K562 (cell line): ENCODE data around the gene COX5A. TPM values are rescaled to one million over a fixed set of nuclear protein-coding genes. Genes with fewer than 3 reads are reported as not detected.

Source experiments
- E2F3 ChIP-seq: fragments of 250-450 bp; sonication (Bioruptor Pico); IDR thresholded peaks from 2 replicates; pipeline ENCODE4 v1.4.0; 2020; ENCODE audit warnings: mild to moderate bottlenecking
- KLF13 ChIP-seq: fragments of 450-650 bp; IDR thresholded peaks from 2 replicates; pipeline ENCODE4 v1.6.1; 2016; ENCODE audit warnings: missing genetic modification characterization, low read depth, mild to moderate bottlenecking, missing compliant biosample characterization, moderate library complexity, borderline replicate concordance
- SMAD4 ChIP-seq: fragments of 250-450 bp; sonication (Bioruptor Pico); conservative IDR thresholded peaks from 2 replicates; pipeline ENCODE4 v1.8.0; 2021; ENCODE audit warnings: inconsistent platforms, mild to moderate bottlenecking, moderate library complexity
- SPI1 ChIP-seq: IDR thresholded peaks from 2 replicates; pipeline ENCODE4 v1.6.1; 2011; ENCODE audit warnings: low read depth, low read length, control low read depth, borderline replicate concordance
- TCF7 ChIP-seq: sonication (generic); IDR thresholded peaks from 2 replicates; pipeline ENCODE4 v1.6.1; 2016; ENCODE audit warnings: antibody characterized with exemption, borderline replicate concordance
- ZBTB7A ChIP-seq: IDR thresholded peaks from 2 replicates; pipeline ENCODE4 v1.6.1; 2011; ENCODE audit warnings: low read depth, mild to moderate bottlenecking, low read length, moderate library complexity, borderline replicate concordance; ENCODE audit not compliant: control insufficient read depth
- ZKSCAN3 ChIP-seq: fragments of 250-450 bp; sonication (Bioruptor Pico); IDR thresholded peaks from 2 replicates; pipeline ENCODE4 v1.4.0; 2020
- polyA plus RNA-seq, 8 experiments: library from polyadenylated mRNA; depleted of rRNA in 4 of 8; stranded (reverse) in 5 of 8; unstranded in 3 of 8; fragments of >200 nt; fragmentation: Nextera tagmentation in 2 of 8; fragmentation: Illumina TruSeq in 1 of 8; extraction: Ambion mirVana in 2 of 8; extraction: Trizol in 1 of 8; gene quantifications; 2 replicates each; pipeline versions ENCODE4 v1.2.1 to v1.2.3, GENCODE V29; 2011 to 2014; ENCODE audit warnings: inconsistent platforms in 1 of 8, missing spikeins in 1 of 8
- total RNA-seq, 7 experiments: library from RNA; depleted of rRNA in 6 of 7; stranded (reverse); fragments of >200 nt in 6 of 7; fragmentation: Illumina TruSeq in 2 of 7; extraction: Trizol in 2 of 7; gene quantifications; 2 replicates each; pipeline versions ENCODE4 v1.2.1 to v1.2.3, GENCODE V29; 2011 to 2021; ENCODE audit warnings: low replicate concordance in 1 of 7
- TF ChIP-seq, protein P1 (sequence below): sonication (generic); formaldehyde crosslinking; IDR thresholded peaks from 2 replicates; pipeline ENCODE4 v1.8.1; 2023; ENCODE audit warnings: mild to moderate bottlenecking, missing genetic modification reagents
- TF ChIP-seq, protein P2 (sequence below): sonication (generic); formaldehyde crosslinking; IDR thresholded peaks from 2 replicates; pipeline ENCODE4 v1.8.0; 2022; ENCODE audit warnings: mild to moderate bottlenecking, low read depth, missing genetic modification reagents
- TF ChIP-seq, protein P3 (sequence below): fragments of 200-600 bp; sonication (generic); IDR thresholded peaks from one replicate; pipeline ENCODE4 v1.6.1; 2012; ENCODE audit warnings: mild to moderate bottlenecking, low read depth, low read length, inconsistent platforms
- TF ChIP-seq, protein P4 (sequence below): fragments of 450-650 bp; IDR thresholded peaks from 2 replicates; pipeline ENCODE4 v1.6.1; 2016; ENCODE audit warnings: low read depth, mild to moderate bottlenecking, moderate library complexity

Gene COX5A
- total and polyA plus RNA-seq, 9 of the 15 experiments (the other 6 are each of a cell fraction or from before 2014, with no cell fraction given), result 86.8 to 553 (median 371) TPM

DNA sequence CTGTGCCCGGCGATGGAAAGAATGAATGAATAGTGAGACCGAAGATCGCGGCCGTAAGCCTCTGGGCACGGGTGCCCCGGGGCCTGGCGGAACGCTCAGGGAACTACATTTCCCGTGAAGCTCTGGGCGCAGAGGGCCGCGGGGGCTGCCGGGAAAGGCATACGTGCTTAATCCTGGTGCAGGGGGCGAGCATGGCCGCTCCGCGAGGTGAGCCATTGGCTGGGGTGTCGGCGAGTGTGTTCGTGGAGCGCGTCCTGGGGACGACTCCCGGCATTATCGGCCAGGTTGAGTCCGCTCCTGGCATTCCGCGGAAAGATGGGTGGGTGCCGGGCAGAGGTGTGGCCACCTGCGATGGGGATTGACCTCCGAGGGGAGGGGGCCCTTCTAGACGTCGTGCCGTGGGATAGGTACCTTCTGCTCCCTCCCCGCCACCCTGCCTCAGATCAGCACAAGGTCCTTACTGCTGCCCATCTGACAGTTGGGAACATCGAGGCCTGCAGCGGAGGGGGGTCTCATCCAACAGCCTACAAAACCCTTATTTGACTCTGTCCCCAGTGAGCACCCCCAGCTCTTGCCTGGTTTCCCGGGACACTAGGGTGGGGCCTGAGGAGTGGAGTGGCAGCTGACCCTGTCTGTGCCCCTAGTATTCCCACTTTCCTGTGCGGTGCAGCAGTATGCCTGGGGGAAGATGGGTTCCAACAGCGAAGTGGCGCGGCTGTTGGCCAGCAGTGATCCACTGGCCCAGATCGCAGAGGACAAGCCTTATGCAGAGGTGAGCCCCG is 47.8 kb downstream of the COX5A start, which contains the start of gene MPI (continued):
- TF ChIP-seq, protein P1, sequence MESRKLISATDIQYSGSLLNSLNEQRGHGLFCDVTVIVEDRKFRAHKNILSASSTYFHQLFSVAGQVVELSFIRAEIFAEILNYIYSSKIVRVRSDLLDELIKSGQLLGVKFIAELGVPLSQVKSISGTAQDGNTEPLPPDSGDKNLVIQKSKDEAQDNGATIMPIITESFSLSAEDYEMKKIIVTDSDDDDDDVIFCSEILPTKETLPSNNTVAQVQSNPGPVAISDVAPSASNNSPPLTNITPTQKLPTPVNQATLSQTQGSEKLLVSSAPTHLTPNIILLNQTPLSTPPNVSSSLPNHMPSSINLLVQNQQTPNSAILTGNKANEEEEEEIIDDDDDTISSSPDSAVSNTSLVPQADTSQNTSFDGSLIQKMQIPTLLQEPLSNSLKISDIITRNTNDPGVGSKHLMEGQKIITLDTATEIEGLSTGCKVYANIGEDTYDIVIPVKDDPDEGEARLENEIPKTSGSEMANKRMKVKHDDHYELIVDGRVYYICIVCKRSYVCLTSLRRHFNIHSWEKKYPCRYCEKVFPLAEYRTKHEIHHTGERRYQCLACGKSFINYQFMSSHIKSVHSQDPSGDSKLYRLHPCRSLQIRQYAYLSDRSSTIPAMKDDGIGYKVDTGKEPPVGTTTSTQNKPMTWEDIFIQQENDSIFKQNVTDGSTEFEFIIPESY (CRISPR knock-in tag), result no peak
- no peak for TF ChIP-seq SMAD4
- TF ChIP-seq SPI1, result no peak
- TF ChIP-seq E2F3 (CRISPR knock-in tag), result no peak
- no peak for TF ChIP-seq KLF13
- peak; percentile 62; the same call in 1 of the 2 replicates for TF ChIP-seq ZBTB7A
- TF ChIP-seq ZKSCAN3 (CRISPR knock-in tag), result no peak
- TF ChIP-seq, protein P2, sequence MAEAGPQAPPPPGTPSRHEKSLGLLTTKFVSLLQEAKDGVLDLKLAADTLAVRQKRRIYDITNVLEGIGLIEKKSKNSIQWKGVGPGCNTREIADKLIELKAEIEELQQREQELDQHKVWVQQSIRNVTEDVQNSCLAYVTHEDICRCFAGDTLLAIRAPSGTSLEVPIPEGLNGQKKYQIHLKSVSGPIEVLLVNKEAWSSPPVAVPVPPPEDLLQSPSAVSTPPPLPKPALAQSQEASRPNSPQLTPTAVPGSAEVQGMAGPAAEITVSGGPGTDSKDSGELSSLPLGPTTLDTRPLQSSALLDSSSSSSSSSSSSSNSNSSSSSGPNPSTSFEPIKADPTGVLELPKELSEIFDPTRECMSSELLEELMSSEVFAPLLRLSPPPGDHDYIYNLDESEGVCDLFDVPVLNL, result no peak
- peak; percentile 21; the same call in 1 of the 2 replicates for TF ChIP-seq TCF7
- TF ChIP-seq, protein P3, sequence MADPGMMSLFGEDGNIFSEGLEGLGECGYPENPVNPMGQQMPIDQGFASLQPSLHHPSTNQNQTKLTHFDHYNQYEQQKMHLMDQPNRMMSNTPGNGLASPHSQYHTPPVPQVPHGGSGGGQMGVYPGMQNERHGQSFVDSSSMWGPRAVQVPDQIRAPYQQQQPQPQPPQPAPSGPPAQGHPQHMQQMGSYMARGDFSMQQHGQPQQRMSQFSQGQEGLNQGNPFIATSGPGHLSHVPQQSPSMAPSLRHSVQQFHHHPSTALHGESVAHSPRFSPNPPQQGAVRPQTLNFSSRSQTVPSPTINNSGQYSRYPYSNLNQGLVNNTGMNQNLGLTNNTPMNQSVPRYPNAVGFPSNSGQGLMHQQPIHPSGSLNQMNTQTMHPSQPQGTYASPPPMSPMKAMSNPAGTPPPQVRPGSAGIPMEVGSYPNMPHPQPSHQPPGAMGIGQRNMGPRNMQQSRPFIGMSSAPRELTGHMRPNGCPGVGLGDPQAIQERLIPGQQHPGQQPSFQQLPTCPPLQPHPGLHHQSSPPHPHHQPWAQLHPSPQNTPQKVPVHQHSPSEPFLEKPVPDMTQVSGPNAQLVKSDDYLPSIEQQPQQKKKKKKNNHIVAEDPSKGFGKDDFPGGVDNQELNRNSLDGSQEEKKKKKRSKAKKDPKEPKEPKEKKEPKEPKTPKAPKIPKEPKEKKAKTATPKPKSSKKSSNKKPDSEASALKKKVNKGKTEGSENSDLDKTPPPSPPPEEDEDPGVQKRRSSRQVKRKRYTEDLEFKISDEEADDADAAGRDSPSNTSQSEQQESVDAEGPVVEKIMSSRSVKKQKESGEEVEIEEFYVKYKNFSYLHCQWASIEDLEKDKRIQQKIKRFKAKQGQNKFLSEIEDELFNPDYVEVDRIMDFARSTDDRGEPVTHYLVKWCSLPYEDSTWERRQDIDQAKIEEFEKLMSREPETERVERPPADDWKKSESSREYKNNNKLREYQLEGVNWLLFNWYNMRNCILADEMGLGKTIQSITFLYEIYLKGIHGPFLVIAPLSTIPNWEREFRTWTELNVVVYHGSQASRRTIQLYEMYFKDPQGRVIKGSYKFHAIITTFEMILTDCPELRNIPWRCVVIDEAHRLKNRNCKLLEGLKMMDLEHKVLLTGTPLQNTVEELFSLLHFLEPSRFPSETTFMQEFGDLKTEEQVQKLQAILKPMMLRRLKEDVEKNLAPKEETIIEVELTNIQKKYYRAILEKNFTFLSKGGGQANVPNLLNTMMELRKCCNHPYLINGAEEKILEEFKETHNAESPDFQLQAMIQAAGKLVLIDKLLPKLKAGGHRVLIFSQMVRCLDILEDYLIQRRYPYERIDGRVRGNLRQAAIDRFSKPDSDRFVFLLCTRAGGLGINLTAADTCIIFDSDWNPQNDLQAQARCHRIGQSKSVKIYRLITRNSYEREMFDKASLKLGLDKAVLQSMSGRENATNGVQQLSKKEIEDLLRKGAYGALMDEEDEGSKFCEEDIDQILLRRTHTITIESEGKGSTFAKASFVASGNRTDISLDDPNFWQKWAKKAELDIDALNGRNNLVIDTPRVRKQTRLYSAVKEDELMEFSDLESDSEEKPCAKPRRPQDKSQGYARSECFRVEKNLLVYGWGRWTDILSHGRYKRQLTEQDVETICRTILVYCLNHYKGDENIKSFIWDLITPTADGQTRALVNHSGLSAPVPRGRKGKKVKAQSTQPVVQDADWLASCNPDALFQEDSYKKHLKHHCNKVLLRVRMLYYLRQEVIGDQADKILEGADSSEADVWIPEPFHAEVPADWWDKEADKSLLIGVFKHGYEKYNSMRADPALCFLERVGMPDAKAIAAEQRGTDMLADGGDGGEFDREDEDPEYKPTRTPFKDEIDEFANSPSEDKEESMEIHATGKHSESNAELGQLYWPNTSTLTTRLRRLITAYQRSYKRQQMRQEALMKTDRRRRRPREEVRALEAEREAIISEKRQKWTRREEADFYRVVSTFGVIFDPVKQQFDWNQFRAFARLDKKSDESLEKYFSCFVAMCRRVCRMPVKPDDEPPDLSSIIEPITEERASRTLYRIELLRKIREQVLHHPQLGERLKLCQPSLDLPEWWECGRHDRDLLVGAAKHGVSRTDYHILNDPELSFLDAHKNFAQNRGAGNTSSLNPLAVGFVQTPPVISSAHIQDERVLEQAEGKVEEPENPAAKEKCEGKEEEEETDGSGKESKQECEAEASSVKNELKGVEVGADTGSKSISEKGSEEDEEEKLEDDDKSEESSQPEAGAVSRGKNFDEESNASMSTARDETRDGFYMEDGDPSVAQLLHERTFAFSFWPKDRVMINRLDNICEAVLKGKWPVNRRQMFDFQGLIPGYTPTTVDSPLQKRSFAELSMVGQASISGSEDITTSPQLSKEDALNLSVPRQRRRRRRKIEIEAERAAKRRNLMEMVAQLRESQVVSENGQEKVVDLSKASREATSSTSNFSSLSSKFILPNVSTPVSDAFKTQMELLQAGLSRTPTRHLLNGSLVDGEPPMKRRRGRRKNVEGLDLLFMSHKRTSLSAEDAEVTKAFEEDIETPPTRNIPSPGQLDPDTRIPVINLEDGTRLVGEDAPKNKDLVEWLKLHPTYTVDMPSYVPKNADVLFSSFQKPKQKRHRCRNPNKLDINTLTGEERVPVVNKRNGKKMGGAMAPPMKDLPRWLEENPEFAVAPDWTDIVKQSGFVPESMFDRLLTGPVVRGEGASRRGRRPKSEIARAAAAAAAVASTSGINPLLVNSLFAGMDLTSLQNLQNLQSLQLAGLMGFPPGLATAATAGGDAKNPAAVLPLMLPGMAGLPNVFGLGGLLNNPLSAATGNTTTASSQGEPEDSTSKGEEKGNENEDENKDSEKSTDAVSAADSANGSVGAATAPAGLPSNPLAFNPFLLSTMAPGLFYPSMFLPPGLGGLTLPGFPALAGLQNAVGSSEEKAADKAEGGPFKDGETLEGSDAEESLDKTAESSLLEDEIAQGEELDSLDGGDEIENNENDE, result no peak
- TF ChIP-seq, protein P4, sequence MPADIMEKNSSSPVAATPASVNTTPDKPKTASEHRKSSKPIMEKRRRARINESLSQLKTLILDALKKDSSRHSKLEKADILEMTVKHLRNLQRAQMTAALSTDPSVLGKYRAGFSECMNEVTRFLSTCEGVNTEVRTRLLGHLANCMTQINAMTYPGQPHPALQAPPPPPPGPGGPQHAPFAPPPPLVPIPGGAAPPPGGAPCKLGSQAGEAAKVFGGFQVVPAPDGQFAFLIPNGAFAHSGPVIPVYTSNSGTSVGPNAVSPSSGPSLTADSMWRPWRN, result no peak
